Fibroblast of pulmonary artery (primary cell): Measurements from ENCODE around the gene RPL32.
"Not testable (repeated sequence)": the region's sequence is repeated elsewhere in the genome, so short reads cannot be mapped to it uniquely, and the experiment has no call there.

ENCODE experiments used
- DNase-seq: peaks from one replicate; pipeline ENCODE4 v3.0.0-alpha.2; 2010; ENCODE audit warnings: low read depth
- H3K4me3 ChIP-seq: replicated peaks from 2 replicates; pipeline ENCODE4 v1.5.1; 2011; ENCODE audit warnings: low read depth, mild to moderate bottlenecking, control low read depth, low read length, moderate library complexity
- CTCF ChIP-seq: IDR thresholded peaks from 2 replicates; pipeline ENCODE4 v1.5.1; 2011; ENCODE audit warnings: mild to moderate bottlenecking, control low read depth, low read length, inconsistent platforms; ENCODE audit errors: missing control alignments

Gene RPL32

DNA sequence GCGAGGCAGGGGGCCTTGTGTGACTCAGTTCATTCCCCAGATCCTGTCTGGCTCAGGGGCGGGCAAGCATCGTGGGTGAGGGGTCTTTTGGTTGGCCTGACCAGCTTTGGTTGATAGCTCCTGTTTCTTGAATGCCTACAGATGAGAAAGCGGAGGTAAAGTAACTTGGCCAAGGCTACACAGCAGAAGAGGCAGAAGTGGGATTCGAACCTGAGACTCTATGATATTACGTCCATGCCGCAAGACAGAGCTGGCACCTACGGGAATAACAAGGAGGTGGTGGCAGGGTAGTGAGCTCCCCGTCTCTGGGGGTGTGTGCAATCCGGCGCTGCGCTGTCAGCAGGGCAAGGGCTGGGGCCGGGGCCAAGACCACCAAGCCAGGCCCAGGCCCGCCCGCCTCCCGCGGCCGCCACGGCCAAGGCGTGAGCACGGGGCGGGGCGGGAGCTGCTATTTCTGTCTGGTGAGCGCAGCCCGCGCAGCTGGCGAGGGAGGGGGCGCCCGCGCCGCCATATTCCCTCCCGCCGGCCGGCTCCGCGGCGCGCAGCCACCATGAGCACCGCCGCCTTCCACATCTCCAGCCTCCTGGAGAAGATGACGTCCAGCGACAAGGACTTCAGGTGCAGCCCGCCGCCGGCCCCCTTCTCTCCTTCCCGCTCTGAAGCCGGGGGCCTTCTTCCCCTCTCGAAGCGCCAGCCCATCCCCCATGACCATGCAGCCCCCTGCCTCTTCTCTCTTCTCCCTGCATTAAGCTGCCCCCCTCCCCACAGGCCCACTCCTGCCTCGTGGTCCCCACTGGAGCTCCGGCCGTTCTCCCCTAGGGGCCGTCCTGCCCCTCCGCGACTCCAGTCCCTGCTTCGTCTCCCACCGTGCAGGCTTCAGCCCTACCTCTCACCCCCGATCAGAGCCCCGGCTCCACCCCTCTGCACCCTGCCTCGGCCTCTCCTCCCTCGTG is 44.9 kb downstream of the RPL32 start, which contains the start of gene CAND2:
Gene CAND2, plus strand, starts transcription at position 510 of the 953 bp plus-strand sequence. Its CDS starts 41 bp downstream, at position 551.
- DNase-seq, result peak; percentile 35
- H3K4me3 ChIP-seq, result peak within 1 kb of the TSS; percentile 55
- no peak for TF ChIP-seq CTCF

GRCh38 chr3:12793701-12794100 is 47.7 kb downstream of the RPL32 start:
- no peak for DNase-seq
- no peak for TF ChIP-seq CTCF
- no peak overlapping the region for H3K4me3 ChIP-seq

GRCh38 chr3:12791430-12791829 is 49.9 kb downstream of the RPL32 start:
- no peak for TF ChIP-seq CTCF
- no peak overlapping the region for H3K4me3 ChIP-seq
- no peak for DNase-seq

DNA sequence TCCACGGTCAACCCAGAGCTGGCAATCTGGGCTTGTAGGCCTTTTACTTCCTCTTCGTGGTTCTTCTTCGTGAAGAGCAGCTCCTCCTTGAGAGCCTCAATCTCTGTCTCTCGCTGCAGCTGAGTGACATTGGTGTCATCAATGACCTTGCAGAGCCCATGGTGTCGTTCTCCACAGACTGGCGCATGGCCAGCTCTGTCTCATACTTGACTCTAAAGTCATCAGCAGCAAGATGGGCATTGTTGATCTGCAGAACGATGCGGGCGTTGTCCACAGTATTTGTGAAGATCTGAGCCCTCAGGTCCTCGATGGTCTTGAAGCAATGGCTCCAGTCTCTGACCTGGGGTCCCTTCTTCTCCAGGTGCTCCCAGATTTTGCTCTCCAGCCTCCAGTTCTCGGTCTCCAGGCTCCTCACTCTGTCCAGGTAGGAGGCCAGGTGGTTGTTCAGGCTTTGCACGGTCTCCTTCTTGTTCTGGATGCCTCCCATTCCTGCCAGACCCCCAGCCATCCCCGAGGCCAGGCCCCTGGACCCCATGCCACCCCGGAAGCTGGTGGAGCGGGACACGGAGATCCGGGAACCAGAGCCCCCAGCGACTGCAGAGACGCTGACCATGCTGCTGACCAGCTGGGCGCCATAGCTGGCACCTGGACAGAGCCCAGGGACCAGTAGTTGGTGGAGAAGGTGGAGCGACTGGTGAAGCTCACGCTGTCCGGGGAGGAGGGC is 53.2 kb downstream of the RPL32 start:
- DNase-seq, H3K4me3 ChIP-seq: not testable (repeated sequence)

DNA sequence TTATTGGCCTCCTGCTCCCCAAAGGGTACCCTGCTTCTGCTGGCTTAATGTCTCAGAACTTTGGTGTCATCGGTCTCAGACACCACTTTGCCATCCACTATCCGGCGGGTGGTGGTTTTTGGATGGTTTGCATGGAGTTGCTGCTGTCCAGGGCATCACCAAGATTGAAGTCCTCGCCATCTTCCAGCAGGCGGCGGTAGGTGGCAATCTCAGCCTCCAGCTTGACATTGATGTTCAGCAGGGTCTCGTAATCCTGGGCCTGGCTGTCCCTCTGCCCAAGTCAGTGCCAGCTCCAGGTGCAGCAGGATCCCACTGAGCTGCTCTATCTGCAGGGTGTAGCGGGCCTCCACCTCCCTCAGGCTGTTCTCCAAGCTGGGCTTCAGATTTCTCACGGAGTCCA is 54.0 kb downstream of the RPL32 start:
- peak; percentile 57 for TF ChIP-seq CTCF
- H3K4me3 ChIP-seq, result not testable (repeated sequence)
- peak; percentile 59 for DNase-seq

GRCh38 chr3:12785096-12785495 is 56.3 kb downstream of the RPL32 start:
- no peak for DNase-seq
- no peak overlapping the region for H3K4me3 ChIP-seq
- TF ChIP-seq CTCF, result no peak
